ENCODE measurements around the gene ESYT2.

Gene ESYT2

DNA sequence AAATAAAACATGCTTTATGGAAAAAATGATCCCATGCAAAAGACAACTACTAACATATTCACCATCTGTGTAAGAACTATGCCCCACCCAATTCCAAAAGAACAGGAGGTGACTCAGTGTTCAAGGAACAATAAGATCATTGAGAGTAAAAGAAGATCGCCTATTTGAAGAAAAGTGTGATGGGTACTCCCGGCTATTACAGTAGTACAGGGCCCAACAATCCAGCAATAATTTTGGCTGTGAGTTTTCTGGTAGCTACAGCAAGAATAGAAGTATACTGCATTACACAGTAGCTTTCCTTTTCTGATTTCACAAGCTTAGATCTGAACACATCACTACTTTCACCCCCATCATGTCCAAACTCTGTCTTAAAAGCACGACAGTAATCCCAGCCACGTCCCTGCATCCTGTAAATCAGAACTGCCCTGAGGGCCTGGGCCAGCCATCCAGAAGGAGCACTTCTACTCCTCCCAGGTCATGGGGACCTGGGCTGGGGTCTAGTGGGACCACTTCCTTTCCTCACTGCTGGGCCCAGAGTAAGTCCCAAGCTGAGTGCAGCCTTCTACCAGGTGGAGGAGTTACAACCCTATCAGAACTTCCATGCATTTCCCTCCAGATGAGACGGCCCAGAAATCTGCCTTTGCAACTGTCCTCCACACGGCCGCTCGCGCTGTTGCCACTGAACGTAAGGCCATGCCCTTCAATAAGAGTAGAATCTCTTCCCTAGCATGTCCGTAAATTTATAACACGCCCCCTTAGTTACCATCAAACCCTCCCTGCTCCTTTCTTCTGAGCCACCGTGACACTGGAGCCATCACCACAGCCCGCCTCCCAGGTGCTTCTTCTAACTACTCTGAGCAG, 7.9 kb downstream of the ESYT2 start:
- no peak for DNase-seq

GRCh38 chr7:158820656-158821055, 8.7 kb downstream of the ESYT2 start:
- DNase-seq = no peak

DNA sequence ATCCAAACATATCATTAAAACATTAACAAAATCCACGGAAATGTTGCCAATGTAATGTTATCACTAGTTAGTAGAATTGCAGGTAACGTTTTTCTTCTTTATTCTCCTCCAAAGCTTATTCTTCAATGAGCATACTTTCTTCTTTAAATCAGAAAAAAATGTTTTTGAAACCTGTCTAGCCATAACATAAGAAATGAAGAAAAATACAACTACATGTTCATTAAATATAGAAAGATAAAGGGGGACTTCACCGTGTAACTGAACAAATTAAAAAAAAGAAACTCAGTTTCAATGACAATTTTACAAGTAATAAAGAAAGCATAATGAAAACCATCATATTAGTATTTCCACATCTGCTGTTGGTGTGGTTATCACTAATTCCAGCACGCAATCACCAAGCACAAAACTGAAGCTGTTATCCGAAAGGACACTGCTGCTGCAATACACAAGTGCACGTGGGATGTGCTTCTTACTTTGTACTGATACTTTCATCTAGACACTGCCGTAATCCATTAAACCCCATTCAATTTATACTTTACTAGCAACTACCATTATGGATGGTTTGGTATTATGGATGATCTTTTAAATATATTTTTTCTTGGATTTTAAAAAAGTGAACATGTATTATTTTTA, 9.6 kb downstream of the ESYT2 start:
- no peak for DNase-seq

DNA sequence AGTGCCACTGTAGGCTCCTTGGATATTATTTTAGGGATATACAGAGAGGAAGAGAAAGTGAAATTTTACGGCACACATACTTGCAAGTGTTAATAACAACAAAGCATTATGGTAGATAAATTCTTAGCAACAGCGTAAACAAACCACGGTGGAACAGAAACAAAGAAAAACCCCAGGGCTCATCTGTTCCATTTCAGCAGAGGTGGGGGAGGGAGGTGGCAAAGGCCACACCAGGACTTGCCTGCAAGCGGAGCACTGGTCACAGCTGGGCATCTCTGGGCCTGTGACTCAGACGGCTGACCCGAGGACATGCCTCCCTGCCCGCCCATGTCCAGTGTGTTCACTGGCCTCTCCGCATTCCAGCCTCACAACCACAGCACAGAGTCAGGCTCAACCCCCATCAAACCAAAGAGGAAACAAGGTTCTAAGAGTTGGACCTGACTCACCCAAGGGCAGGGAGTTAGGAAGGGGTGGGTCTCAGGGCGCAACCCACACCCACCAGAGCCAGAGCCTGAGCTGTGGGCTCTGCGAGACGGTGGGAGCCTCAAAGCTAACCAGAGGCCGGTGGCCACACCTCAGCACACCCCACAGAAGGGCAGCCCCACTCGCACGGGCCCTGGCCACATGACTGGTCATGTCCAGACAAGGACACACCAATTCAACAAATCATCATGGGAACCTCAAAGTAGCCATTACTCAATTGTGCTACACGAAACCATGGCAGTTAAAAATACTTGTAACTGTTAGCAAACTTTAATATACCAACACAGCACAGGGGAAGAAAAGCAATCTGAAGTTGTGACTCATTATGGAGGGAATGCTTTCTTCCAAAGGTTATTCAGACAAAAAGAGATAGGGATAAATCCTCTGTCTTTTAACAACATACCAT, 10.7 kb downstream of the ESYT2 start:
- DNase-seq = no peak

DNA sequence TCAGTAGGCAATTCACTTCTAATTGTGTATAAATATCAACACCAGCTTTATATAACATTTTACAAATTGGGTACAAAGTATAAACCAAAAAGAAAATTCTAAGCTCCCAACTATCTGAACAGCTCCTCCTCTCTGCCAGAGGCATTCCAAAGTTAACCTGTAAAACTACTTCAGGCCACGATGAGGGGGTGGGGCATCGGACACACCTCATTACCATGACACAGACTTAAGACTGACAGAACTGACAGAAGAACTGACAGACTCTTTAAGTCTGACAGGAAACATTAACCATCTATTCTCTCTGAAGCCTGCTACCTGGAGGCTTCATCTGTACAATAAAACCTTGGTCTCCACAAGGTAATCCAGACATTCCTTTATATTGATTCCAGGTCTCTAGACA, 12.3 kb downstream of the ESYT2 start:
- no peak for DNase-seq

- DNase-seq = no peak
Measured at GRCh38 chr7:158816271-158816670, 13.0 kb downstream of the ESYT2 start.

- DNase-seq = no peak
Measured at GRCh38 chr7:158815800-158816128, 13.5 kb downstream of the ESYT2 start.

DNA sequence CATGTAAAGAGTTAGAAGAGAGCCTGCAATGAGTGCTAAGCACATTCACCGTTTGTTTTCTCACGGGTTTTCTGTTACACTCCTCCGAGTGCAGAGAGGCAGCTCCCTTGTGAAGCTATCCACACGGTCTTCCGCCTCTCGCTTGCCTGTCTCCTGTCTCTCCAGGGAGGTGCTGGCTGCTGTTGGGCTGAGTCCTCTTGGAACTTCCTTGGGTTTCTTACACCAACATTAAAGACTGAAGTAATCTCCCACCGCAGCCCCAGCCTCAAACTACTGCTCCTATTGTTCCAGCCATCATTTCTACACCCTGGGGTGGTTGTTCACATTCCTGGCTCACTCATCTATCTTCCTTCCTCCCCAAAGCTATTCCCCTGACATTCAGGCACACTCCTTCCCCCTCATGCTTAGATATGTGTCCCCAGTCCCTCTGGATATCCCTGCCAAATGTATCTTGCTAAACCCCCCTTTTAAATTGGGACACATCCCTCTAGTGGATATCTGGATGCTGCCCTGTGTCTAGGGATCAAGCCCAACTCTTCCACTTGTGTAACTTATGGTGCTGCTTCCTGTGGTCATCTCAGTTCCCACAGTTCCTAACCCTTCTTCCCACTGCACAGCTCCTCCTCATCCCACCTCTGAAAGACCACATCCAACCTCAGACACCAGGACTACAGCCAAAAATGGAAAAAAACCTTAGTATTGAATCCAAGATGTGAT, 14.1 kb downstream of the ESYT2 start:
- no peak for DNase-seq

DNA sequence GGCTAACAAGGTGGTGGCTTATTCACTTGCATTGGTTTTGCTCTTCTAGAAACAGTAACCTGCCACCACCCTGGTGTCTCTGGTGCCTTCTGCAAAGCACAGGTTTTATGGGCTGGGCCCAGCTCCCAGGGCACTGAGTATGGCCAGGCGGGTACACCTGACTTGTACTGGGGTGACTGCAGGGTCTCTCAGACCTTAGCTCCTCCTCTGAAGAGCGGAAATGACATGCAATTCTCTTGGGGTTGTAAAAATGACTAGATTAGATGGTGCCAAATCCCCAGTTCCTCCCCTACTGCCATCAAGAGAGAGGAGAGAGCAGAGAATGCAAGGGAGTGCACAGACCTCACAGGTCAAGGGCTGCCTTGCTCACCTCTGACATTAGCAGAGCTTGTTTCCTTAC, 14.7 kb downstream of the ESYT2 start:
- DNase-seq = no peak

GRCh38 chr7:158812684-158813083, 16.6 kb downstream of the ESYT2 start:
- DNase-seq = no peak

GRCh38 chr7:158811894-158812293, 17.4 kb downstream of the ESYT2 start:
- DNase-seq = no peak

GRCh38 chr7:158811461-158811860, 17.8 kb downstream of the ESYT2 start:
- no peak for DNase-seq

- DNase-seq = no peak
Measured at GRCh38 chr7:158810846-158811245, 18.5 kb downstream of the ESYT2 start.

- DNase-seq = no peak
Measured at GRCh38 chr7:158809596-158809995, 19.7 kb downstream of the ESYT2 start.

GRCh38 chr7:158808126-158808525, 21.2 kb downstream of the ESYT2 start:
- no peak for DNase-seq

DNA sequence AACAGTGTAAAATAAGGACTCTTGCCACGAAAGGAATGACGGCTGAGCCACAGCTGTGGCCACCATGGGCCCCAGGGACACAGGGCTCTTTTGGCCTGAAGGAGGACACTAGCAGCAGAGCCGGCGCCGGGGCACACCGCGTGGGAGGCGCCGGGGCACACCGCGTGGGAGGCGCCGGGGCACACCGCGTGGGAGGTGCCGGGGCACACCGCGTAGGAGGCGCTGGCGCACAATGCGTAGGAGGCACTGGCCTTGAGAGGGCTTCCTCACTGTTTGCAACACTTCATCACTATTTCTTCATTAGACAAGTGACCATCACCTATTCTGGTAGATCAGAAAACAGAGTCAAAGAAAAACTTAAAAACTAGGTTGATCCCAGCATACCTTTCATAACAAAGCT, 23.4 kb downstream of the ESYT2 start:
- no peak for DNase-seq

GRCh38 chr7:158805414-158805813, 23.9 kb downstream of the ESYT2 start:
- DNase-seq = no peak

DNA sequence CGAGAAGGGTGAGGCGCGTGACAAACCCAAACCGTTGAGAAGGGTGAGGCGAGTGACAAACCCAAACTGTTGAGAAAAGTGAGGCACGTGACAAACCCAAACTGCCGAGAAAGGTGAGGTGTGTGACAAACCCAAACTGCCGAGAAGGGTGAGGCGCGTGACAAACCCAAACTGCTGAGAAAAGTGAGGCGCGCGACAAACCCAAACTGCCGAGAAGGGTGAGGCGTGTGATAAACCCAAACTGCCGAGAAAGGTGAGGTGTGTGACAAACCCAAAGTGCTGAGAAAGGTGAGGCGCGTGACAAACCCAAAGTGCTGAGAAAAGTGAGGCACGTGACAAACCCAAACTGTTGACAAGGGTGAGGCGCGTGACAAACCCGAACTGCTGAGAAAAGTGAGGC, 25.0 kb downstream of the ESYT2 start:
- DNase-seq = no peak

DNA sequence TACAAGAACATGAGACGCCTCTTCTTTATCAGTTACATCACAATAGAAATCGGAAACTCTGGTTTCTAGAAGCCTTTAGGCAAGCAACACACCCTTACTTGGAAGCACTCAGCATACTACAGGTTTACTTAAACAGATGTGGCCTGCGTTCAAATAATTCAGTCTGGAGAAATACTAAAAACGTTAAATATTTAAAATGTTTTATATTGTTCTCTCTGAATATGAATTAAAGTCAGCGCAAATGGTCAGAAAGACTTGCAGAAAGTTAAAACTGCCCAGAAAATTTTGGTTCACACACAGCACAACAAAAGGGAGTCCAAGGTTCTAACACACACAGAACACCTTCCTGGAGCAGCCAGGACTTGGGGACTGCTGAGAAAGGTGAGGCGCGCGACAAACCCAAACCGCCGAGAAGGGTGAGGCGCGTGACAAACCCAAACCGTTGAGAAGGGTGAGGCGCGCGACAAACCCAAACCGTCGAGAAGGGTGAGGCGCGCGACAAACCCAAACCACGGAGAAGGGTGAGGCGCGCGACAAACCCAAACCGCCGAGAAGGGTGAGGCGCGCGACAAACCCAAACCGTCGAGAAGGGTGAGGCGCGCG, 25.8 kb downstream of the ESYT2 start:
- DNase-seq = no peak

DNA sequence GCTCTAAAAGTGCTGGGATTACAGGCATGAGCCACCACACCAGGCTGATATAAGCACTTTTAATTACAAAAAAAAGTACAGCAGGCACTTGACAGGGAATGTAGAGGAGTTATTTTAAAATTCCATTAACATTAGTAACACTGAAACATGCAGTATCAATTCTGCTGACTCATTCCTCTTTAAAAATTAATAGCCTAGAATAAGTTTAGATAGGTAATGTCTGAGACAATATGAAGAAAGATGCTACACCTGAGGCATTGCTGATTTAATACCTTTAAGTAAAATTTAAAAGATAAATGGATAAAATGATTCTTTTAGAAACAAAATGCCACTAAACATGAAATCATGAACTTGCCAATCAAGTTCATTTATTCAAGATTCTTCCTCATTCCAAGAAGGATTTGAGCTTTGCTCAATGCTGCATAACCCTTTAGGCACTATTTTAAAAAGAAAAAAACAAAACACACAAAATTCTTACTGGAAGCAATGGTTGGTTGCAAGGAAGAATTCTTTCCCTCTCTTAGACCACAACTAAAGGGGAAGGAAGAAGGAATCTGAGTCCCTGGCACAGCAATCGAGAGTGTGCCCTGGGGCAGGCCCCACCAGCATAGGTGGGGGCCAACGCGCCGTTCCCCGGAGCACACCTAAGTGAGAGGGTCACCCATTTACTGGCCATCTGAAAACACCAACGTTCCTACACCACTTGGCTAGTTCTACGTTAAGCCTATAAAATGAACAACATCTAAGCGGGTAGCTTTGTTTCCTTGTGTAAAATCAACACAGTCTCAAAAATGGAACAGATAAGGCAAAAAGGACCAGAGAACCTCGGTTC, 26.6 kb downstream of the ESYT2 start:
- DNase-seq = no peak

DNA sequence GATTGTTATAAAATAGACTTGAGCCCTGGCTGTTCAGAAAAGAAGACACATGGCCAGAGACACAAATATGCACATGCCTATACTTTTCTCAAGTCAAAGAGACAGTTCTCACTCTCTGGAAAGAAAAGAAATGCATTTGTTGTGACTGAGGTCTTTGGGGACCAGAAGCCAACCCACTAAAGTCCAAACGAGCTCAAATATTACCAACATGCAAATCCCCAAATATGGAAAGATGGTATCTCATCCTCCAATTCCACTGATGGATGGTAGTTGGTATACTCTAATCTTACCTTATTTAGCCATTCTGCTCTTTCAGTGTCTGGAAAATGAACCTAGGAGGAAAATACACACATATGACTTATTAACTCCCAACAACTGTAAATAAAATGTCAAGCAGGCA, 30.6 kb downstream of the ESYT2 start:
- DNase-seq = no peak

GRCh38 chr7:158796667-158797066, 32.6 kb downstream of the ESYT2 start:
- no peak for DNase-seq

Data from NCI-H1092 (cell line).